ENCODE measurements around the gene ARPC3. TPM values are rescaled to one million over a fixed set of nuclear protein-coding genes. Genes with fewer than 3 reads are reported as not detected.
"Not testable (repeated sequence)": the region's sequence is repeated elsewhere in the genome, so short reads cannot be mapped to it uniquely, and the experiment has no call there.

Gene ARPC3
- polyA plus RNA-seq, 3 donors from 2014 or later = 882 to 1,121 (median 1,023) TPM

DNA sequence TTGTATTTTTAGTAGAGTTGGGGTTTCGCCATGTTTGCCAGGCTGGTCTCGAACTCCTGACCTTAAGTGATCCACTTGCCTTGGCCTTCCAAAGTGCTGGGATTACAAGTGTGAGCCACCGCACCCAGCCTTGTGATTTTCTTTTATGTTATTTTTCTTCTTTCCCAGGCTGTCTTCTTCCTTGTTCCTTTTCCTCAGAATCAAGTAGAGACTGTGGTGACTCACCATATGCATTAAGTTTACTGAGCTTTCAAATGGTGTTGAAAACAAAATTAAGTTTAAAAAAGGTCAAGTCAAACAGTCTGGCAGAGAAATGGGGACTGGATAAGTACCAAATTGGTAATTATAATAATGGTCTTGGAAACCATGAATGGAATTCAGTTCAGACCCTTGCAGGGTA lies 5.7 kb downstream of the ARPC3 start:
- Mint-ChIP-seq H3K27ac (peak overlapping the region in 1 of 6 donors; percentile 22), H3K9me3 (no peaks in the 10 kb centered on the region), H3K4me1 (peaks cover 34 to 42% of the 10 kb centered on the region in 2 donors), H3K36me3 (peaks cover 6 to 22% (median 16%) of the 10 kb centered on the region in 3 donors), H3K4me3 (no peak overlapping the region), H3K27me3 (ENCODE audit: low read depth in 3 of 3) (no peaks in the 10 kb centered on the region)
- no peak for DNase-seq

DNA sequence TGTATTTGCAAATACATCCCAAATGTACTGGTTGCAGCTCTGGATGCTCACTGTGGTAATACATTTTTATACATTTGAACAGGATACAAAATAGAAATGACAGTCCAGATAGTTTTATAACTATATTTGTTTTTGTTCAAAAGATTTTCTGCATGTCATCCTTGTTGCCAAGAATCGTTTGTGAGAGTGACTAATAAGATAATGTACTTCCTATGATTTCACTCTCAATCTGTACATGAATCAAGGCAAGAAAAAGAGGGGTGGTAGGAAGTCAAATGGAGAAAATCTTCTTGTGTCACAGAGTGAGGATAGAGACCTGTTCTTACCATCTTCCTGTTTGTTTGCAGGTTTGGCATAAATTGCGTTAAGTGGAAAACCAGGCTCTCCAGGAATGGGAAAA lies 13.9 kb downstream of the ARPC3 start:
- DNase-seq = no peak
- Mint-ChIP-seq H3K27me3 (ENCODE audit: low read depth in 3 of 3) (peaks cover 2 to 4% (median 3%) of the 10 kb centered on the region in 3 donors), H3K9me3 (no peaks in the 10 kb centered on the region), H3K4me1 (peaks cover 0 to 4% of the 10 kb centered on the region in 2 donors), H3K36me3 (peaks cover 5 to 39% (median 13%) of the 10 kb centered on the region in 3 donors), H3K27ac (no peak overlapping the region), H3K4me3 (no peak overlapping the region)

DNA sequence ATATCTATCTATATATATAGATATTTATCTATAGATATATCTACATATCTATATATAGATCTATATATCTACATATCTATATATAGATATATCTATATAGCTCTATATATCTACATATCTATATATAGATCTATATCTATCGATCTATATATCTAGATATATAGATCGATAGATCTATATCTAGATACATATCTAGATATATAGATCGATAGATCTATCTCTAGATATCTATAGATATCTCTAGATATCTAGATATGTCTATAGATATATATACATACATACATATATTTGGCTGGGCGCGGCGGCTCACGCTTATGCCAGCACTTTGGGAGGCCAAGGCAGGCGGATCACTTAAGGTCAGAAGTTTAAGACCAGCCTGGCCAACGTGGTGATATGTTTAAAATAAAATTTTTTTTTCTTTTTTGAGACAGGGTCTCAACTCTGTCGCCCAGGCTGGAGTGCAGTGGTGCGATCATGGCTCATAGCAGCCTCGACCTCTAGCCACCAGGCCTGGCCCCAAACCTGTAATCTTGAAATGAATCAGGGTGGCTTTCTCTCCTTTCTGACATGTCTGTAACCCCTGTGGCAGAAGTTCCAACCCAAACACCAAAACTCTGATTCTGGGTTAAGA lies 18.1 kb downstream of the ARPC3 start:
- peaks cover 0 to 6% of the 10 kb centered on the region in 2 donors for H3K4me1 Mint-ChIP-seq
- H3K27ac Mint-ChIP-seq = peak overlapping the region in 1 of 6 donors; percentile 81
- H3K9me3 Mint-ChIP-seq = no peaks in the 10 kb centered on the region
- H3K4me3 Mint-ChIP-seq = no peak overlapping the region
- H3K36me3 Mint-ChIP-seq = peaks cover 5 to 24% (median 13%) of the 10 kb centered on the region in 3 donors
- peaks cover 2 to 11% (median 5%) of the 10 kb centered on the region in 3 donors for H3K27me3 Mint-ChIP-seq (ENCODE audit: low read depth in 3 of 3)
- no peak for DNase-seq

DNA sequence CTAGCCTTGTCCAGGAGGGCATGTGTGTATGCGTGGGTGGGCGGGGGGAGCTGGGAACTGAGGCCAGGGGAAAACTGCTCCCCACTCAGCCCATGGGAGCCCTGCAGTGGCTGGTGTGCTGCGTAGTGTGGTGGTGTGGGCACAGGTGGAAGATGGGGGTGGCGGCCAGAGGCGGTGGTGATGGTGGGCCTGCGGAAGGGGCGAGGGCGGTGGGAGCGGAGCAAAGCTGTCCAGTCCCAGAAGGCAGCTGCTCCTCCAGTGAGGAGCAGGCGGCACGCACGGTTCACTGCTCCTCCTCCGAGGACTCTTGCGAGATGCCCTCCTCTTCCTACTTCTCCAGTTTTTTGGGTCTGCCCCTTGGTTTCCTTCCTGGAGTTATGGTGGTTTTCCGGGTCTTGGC lies 20.5 kb downstream of the ARPC3 start:
- peak overlapping the region in 1 of 5 donors; percentile 75 for H3K4me3 Mint-ChIP-seq
- H3K36me3 Mint-ChIP-seq = not testable (repeated sequence)

DNA sequence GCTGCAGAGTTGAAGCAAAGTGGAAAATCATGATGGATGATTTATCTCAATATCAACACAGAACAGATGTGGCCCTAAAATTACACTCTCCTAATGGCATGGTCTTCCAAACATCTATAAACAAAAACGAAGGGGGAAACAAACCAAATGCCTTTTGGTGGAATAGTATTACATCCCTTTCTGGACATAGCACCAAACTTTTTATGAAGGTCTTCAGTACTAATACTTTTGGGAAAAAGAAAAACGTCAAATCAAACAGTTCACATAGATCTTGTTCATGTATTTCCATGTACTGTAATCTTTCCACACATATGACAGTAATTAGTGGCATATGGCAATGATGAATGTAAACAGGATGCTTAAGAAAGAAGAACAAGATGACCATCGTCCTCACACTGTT lies 23.7 kb downstream of the ARPC3 start:
- Mint-ChIP-seq H3K27ac (no peak overlapping the region), H3K27me3 (ENCODE audit: low read depth in 3 of 3) (peaks cover under 1 to 7% (median 2%) of the 10 kb centered on the region in 3 donors), H3K36me3 (no peaks in the 10 kb centered on the region), H3K4me3 (no peak overlapping the region), H3K9me3 (no peaks in the 10 kb centered on the region), H3K4me1 (peaks cover 0 to 3% of the 10 kb centered on the region in 2 donors)
- DNase-seq = no peak

More for the DNA sequence above, 20.5 kb downstream of the ARPC3 start:
- H3K9me3 Mint-ChIP-seq, H3K4me1 Mint-ChIP-seq, H3K27ac Mint-ChIP-seq, DNase-seq: not testable (repeated sequence)
- peaks cover 2 to 11% (median 5%) of the 10 kb centered on the region in 3 donors for H3K27me3 Mint-ChIP-seq (ENCODE audit: low read depth in 3 of 3)

- Mint-ChIP-seq H3K27me3 (ENCODE audit: low read depth in 3 of 3) (peaks cover 3 to 5% (median 3%) of the 10 kb centered on the region in 3 donors), H3K4me3 (no peak overlapping the region), H3K36me3 (no peaks in the 10 kb centered on the region), H3K4me1 (no peaks in the 10 kb centered on the region), H3K27ac (no peak overlapping the region), H3K9me3 (no peaks in the 10 kb centered on the region)
- no peak for DNase-seq
Observed at GRCh38 chr12:110424237-110424636, 25.9 kb downstream of the ARPC3 start.

DNA sequence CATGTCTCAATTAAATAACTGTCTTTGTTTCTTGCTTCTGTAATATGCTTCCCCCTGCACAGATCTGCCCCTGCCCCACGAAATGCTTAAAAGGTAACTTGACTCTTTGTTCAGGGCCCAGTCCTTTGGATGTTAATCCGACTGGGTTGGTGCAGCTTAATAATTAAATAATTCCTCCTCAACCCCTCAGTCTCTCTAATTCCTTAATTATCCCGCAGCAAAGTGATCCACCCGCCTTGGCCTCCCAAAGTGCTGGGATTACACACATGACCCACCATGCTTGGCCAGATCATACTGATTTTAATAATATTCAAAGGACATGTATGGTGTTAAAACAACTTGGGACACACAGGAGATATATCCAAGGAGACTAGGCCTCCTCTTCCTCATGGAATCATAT lies 28.4 kb downstream of the ARPC3 start:
- Mint-ChIP-seq H3K27me3 (ENCODE audit: low read depth in 3 of 3) (peaks cover 3% of the 10 kb centered on the region in 3 donors), H3K4me1 (no peaks in the 10 kb centered on the region), H3K4me3 (no peak overlapping the region), H3K9me3 (no peaks in the 10 kb centered on the region), H3K36me3 (no peaks in the 10 kb centered on the region), H3K27ac (no peak overlapping the region)
- no peak for DNase-seq

DNA sequence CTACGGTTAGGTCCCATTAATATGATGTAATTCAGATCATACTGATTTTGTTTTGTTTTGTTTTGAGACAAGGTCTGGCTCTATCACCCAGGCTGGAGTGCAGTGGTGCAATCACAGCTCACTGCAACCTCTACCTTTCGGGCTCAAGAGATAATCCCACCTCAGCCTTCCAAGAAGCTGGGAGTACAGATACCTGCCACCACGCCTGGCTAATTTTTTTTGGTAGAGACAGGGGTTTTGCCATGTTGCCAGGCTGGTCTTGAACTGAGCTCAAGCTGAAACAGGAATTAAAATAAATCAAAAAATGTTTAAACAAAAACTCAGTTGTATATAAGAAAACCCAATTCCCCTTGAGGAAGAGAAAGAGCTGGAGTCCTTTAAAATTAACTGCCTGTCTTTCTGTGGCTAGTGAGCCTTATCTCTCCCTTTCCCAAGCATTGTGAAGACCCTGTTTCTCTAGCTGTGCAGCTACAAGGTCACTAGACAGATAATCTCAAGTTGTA lies 28.9 kb downstream of the ARPC3 start:
- Mint-ChIP-seq H3K36me3 (no peaks in the 10 kb centered on the region), H3K27ac (no peak overlapping the region)

GRCh38 chr12:110420644-110421043 lies 29.5 kb downstream of the ARPC3 start:
- not testable (repeated sequence) for H3K27me3 Mint-ChIP-seq (ENCODE audit: low read depth in 3 of 3); H3K4me3 Mint-ChIP-seq; H3K4me1 Mint-ChIP-seq; DNase-seq; H3K27ac Mint-ChIP-seq; H3K36me3 Mint-ChIP-seq; H3K9me3 Mint-ChIP-seq

More for the DNA sequence above, 28.9 kb downstream of the ARPC3 start:
- Mint-ChIP-seq H3K4me3 (no peak overlapping the region), H3K4me1 (no peaks in the 10 kb centered on the region), H3K27me3 (ENCODE audit: low read depth in 3 of 3) (peaks cover 3% of the 10 kb centered on the region in 3 donors), H3K9me3 (no peaks in the 10 kb centered on the region)
- no peak for DNase-seq

GRCh38 chr12:110417113-110417512 lies 33.0 kb downstream of the ARPC3 start:
- not testable (repeated sequence) for H3K9me3 Mint-ChIP-seq; H3K4me3 Mint-ChIP-seq; H3K27me3 Mint-ChIP-seq (ENCODE audit: low read depth in 3 of 3); H3K4me1 Mint-ChIP-seq; DNase-seq; H3K27ac Mint-ChIP-seq; H3K36me3 Mint-ChIP-seq

GRCh38 chr12:110410086-110410485 lies 40.1 kb downstream of the ARPC3 start:
- DNase-seq; H3K27me3 Mint-ChIP-seq (ENCODE audit: low read depth in 3 of 3); H3K27ac Mint-ChIP-seq; H3K4me3 Mint-ChIP-seq; H3K4me1 Mint-ChIP-seq; H3K36me3 Mint-ChIP-seq; H3K9me3 Mint-ChIP-seq: not testable (repeated sequence)

- not testable (repeated sequence) for H3K9me3 Mint-ChIP-seq, DNase-seq, H3K27ac Mint-ChIP-seq, H3K36me3 Mint-ChIP-seq, H3K4me3 Mint-ChIP-seq
- Mint-ChIP-seq H3K27me3 (ENCODE audit: low read depth in 3 of 3) (peaks cover 5 to 11% (median 8%) of the 10 kb centered on the region in 3 donors), H3K4me1 (peaks cover 21 to 31% of the 10 kb centered on the region in 2 donors)
Observed at GRCh38 chr12:110405126-110405662, 44.9 kb downstream of the ARPC3 start.

GRCh38 chr12:110403976-110404682 lies 46.0 kb downstream of the ARPC3 start:
- peak; percentile 77 to 82 (median 82) for DNase-seq
- Mint-ChIP-seq H3K27ac (peak overlapping the region; percentile 98 to 99 (median 98)), H3K36me3 (no peaks in the 10 kb centered on the region), H3K27me3 (ENCODE audit: low read depth in 3 of 3) (peaks cover 5 to 9% (median 8%) of the 10 kb centered on the region in 3 donors), H3K4me1 (peaks cover 25 to 35% of the 10 kb centered on the region in 2 donors), H3K9me3 (no peaks in the 10 kb centered on the region), H3K4me3 (peak overlapping the region in 4 of 5 donors; percentile 96 to 100 (median 100))

Measured in immature natural killer cell (primary cell).